H54 (cell line): ENCODE results near the gene SSTR3.

Experiments
- DNase-seq: peaks from one replicate; pipeline ENCODE4 v3.0.0; 2011; ENCODE audit warnings: low spot score, mixed read lengths; ENCODE audit not compliant: insufficient read length
- FAIRE-seq: peaks from 3 replicates; lab custom pipeline; 2011; peaks lifted over from hg19 to GRCh38; lab: Jason Lieb, UNC
- POLR2A ChIP-seq: IDR thresholded peaks from 2 replicates; pipeline ENCODE4 v1.6.1; 2011; ENCODE audit warnings: low read depth, mild to moderate bottlenecking, low read length

SSTR3 gene

DNA sequence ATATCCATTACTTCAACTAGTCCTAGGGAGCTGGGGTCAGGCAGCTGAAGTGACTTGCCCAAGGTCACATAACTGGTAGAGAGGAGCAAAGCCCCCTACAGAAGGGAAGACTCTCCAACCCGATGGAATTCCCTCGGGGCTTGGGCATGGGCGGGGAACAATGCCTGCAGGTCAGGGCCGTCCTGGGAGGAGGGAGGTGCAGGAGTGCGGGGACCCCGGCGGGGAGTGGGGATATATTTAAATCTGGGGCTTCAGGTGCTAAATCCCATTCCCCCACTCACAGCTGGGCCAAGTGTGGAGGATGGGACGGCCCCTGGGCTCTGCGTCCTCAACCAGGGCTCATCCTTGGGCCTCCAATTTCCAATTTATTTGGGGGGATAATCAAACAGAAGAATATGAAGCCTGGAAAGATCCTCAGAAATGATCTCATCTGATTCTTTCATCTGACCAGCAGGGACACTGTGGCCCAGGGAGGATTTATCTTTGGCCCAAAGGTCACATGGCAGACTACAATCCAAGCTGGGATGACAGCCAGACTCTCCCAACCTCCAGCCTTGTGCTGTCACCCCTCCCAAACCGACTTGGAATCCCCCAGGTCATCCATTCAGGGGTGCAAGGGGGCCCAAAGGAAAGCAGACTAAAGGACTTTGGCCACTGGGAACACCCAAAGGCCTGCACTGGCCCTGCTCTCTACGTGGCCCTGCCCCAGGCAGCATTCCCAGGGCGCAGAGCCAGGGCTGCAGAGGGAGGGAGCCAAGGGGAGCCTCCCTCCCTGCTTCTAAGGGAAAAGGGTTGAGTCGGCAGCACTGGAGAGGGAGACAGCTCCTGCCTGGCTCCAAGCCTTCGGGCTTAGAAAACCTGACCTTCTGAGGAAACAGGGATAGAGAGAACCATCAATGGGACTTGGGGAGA is 15.5 kb downstream of the SSTR3 start:
- no peak for TF ChIP-seq POLR2A
- peak; percentile 58 for DNase-seq
- peak; percentile 80 for FAIRE-seq

DNA sequence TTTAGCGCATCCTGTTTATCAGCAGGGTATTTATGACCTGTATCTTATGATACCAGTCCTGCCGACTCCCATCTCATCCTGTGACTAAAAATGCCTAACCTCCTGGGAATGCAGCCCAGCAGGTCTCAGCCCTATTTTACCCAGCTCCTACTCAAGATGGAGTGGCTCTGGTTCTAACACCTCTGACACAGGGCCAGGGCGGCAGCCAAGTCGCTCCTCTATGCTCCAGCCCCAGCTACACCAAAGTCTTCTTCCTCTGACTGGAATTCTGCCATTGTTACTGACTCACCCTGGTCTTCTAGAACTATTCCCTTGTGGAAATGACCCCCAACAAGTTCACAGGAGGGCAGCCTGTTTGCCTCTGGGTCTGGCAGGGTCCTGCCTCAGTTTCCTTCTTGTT is 16.4 kb downstream of the SSTR3 start:
- no peak for FAIRE-seq
- DNase-seq = no peak
- TF ChIP-seq POLR2A = no peak

DNA sequence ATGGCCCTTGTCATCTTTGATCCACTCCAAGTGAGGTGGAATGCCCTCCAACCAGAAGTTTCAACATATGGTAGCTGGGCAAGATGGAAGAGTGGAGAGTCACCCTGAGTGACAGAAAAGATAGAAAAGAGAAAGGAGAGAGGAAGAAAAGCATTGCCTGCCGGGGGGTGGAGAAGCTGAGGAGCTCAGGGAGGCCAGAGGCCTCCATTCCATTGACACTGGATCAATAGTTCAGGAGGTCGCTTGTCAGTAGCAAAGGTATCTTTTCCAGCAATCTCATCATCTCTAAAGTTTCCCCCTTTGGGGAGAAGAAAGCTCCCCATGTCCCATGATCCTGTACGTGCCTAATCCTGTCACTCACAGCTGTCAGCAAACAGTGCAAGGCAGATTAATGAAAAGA is 17.5 kb downstream of the SSTR3 start:
- TF ChIP-seq POLR2A = no peak
- FAIRE-seq (no peak), DNase-seq (no peak)

DNA sequence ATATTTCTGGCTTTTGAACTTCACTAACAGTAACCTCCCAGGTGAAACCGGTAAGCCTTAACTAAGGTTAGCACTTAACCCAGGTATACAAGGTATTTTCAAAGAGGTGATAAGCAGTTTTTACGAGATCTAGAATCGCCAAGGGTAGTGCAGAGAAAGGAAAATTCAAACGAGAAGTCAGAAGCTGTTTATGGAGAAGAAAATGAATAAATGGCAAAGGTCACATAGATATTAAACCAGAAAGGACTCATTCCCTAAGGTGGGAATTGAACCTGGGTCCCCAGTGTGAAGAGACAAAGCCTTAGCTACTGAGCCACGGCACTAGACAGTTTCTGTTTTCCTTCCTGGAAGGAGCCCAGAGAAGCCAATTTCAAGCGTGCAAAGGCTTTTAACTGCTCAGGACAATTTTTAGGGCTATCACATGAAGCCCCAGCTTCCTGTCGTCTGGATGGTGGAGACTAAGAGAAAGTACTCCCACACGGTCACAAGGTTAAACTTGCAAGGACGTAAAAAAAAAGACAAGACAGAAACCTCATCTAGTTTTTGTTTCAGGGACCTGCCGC is 18.6 kb downstream of the SSTR3 start:
- TF ChIP-seq POLR2A = no peak
- FAIRE-seq (no peak), DNase-seq (no peak)

DNA sequence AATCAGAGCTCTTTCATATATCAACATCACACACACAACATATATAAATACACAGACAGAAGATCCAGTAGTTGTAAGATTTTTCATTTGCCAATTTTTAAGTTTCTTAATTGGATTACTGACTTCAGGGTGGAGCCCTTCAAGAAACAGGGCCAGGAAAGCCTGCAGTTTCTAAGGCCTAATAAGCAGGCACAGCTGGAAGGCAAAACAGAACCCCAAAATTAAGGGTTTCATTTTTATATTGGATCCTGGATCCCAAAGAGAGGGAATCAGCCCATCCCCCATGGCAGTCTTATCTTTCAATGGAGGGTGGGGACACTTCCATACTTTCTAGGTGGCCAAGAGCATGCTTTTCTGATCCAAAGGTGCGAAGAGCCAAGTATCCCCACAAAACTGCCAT is 19.5 kb downstream of the SSTR3 start:
- TF ChIP-seq POLR2A = no peak
- DNase-seq (no peak), FAIRE-seq (no peak)

DNA sequence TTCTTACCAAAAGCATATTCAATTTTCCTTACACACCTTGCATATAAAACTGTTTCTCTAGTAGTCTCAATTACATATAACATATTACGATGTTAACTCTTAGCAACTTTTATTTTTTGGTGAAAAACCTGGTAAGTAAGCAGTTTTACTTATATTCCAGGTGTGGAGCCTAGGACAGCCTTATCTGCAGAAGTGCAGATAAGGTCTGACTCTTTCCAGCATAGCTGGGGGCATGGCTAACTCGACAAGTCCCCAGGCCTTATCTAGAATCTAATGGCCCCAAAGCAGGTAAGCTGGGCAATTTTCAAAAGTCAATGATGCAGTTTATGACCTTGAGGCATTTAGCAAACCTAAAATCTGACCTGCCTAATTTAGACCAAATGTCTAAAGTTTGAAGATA is 20.1 kb downstream of the SSTR3 start:
- no peak for FAIRE-seq
- TF ChIP-seq POLR2A = no peak

DNA sequence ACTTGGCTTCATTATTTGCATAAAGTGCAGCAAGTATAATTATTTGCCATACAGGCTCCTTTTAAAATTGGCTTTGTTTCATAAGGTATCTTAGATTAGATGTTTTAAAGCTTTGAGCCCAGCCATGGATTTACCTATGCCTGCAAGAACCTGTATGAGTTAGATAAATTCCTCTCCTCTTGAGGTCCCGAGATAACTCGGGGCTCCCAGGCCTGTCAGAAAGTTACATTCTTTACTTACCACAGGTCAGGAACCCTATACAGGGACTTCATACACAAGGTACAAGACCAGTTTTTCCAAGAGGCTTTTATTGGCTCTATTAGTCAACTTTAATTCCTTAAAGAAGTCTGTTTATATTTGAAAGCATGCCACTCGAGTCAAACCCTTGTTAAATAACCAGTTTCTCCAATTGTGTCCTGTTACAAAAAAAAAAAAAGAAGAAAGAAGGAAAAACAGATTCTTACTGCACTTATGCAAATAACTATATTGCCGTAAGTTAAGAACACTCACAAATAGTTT is 22.0 kb downstream of the SSTR3 start:
- TF ChIP-seq POLR2A = no peak
- FAIRE-seq (no peak), DNase-seq (no peak)

More for the DNA sequence above, 20.1 kb downstream of the SSTR3 start:
- DNase-seq = no peak

DNA sequence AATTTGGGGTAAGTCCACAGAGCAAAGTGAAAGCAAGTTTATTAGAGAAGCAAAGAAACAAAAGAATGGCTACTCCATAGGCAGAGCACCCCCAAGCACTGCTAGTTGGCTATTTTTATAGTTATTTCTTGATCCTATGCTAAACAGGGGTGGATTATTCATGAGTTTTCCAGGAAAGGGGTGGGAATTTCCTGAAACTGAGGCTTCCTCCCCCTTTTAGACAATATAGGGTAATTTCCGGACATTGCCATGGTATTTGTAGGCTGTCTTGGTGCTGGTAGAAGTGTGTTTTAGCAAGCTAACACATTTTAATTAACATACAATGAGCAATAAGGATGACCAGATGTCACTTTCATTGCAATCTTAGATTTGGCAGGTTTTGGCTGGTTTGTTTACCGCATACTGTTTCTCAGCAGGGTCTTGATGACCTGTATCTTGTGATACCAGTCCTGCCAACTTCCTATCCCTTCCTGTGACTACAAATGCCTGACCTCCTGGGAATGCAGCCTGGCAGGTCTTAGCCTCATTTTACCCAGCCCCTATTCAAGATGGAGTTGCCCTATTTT is 23.3 kb downstream of the SSTR3 start:
- no peak for DNase-seq

DNA sequence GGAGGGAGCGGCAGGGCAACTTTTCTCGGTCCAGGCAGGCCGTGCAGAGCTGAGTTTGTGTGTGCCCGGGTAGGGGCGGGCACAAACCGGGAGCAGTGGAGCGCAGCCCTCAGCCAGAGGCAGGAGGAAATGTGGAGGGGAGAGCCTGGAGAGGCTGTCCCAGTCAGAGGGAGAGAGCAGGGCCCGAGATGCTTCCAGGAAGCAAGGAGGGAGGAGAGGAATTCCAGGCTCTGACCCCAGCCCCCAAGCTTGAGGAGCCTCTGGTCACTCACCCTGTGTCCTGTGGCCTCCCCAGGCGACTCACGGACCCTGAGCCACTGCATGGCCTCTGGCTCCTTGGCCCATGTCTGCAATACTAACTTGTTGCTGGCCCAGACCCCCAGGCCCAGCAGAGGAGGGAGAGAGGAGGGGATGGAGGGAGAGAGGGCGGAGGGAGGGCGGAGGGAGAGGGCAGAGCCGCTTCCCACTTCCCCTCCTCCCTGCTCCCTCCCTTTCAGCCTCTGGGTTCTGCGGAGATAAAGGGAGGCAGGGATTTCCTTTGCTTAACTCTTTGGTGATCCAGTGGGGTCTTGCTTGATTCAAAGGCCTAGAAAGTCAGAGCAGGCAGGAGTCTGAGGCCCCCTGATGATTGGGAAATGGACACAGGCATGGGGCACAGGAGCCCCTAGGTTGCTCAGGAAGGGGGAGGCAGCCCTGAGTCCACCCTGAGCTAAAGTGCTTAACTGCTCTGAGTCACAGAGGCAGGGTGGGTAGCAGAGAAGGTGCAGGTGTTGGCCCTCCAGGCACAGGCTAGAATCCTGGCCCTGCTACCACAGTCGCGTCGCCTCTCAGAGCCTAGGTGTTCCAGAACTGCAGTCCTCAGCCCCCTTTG is 24.2 kb downstream of the SSTR3 start, which contains the start of gene C1QTNF6:
Gene C1QTNF6 (minus strand): TSS at position 357 of the 871 bp plus-strand sequence. CDS start 34 bp downstream, at position 323.
- DNase-seq = no peak
- peak; percentile 78 for FAIRE-seq
- TF ChIP-seq POLR2A = no peak

More for the DNA sequence above, 23.3 kb downstream of the SSTR3 start:
- peak; percentile 73 for FAIRE-seq
- TF ChIP-seq POLR2A = no peak

DNA sequence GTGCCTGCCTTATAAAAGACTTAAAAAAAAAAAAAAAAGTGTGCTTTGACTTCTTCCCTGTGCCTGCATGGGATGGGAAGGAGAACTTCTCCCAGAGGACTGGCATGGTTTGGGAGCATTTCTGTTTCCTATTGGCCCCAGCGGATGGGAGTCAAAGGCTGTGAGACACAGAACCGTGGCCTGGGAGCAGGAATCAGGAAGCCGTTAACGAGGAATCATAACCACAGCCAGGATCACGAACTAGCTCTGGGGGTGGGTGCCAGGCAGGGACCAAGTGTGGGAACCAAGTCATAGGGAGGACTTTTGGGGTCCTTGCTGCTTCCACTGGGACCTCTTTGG is 24.8 kb downstream of the SSTR3 start:
- no peak for DNase-seq
- peak; percentile 31; the same call in 1 of the 2 replicates for TF ChIP-seq POLR2A
- peak; percentile 90 for FAIRE-seq

DNA sequence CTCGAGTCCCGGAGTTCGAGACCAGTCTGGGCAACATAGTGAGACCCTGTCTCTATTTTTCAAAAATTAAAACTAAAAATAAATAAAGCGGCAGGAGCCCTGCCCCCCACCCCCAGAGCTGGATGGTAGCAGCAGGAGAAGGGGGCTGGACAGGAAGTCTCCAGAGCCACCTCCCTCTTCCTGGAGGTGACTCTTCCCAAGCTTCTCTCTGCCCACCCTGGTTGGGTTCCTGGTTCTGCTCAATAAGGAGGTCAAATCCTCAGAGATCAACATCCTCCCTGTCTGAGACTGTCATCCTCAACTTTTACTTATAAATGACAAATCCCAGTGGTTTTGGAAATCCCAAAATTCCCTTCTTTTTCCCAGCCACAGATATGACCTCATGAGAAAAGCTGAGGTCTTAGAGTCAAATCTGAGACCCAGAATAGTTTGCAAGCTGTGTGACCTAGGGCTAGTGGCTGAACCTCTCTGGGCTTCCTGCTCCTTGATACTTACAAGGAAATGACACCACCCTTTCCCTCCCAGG is 25.2 kb downstream of the SSTR3 start:
- DNase-seq (no peak), FAIRE-seq (no peak)
- TF ChIP-seq POLR2A = no peak

DNA sequence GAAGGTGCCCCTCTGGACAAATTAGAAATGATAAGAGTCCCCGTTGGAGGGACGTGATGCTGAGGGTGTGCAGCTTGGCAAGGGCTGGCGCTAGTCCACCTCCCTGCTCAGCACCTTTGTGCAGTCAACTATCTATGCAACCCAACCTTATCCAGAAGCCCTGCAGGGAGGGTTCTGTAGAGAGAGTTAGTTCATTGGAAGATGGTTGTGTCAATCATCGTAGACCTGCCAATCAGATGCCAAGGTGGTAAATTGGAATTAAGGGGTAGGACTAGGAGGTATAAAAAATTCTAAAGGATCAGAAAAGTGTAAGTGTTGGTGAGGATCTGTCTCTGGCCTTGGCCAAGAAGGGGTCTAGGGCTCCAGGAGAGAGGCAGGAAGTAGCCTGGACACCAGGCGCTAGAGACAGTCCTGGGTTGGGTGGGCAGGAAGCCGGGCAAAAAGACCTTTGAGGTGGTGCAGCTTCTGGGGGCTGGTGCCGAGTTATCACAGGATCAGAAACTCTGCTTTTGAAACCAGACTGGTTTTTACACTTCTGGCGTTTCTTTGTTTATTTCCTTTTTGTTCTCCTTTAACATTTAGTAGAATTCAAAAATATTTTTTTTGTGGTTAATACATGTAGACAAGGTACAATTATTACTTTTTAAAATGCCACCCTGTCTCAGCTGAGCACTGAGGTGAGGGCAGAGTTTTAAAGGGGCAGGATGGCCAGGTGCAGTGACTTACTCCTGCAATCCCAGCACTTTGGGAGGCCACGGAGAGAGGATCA is 25.9 kb downstream of the SSTR3 start:
- TF ChIP-seq POLR2A = no peak
- FAIRE-seq = peak; percentile 74
- DNase-seq = peak; percentile 54

DNA sequence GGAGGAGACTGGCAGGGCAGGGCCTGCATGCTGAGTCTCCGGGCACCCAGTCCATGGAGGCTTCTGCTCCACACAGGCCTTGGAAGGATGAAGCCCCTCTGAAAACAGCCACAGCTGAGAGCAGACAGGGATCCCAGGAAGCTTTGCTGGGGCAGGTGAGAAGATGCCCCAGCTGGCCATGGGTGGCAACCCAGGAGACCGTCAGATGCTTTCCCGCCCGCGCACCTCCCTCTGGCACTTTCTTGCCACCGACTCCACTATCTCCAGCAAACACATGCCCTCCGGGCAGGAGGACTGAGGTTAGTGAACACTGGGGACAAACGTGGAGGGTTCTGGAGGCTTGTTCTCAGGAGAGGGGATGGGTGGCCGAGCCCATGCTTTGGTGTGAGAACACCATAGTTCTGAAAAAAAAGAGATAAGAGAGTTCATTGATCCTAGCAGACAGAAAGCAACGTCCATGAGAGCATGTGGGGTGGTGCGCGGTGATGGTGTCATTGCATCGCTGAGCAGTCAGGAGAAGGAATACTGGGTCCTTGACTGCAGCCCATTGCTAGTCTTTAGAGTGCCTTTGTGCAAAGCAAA is 26.5 kb downstream of the SSTR3 start:
- FAIRE-seq (no peak), DNase-seq (no peak)
- no peak for TF ChIP-seq POLR2A
